Measurements from ENCODE around the gene FUS. TPM values are rescaled to one million over a fixed set of nuclear protein-coding genes. Genes with fewer than 3 reads are reported as not detected.

FUS gene
- total and polyA plus RNA-seq, 2 of the 8 experiments (the other 6 are each of a cell fraction or from before 2014, with no cell fraction given) = 484 to 685 TPM

- TF ChIP-seq SRF (IDR thresholded peaks at IDR 0.05; ENCODE audit: low read depth, low read length) (no peak), KDM1A (IDR thresholded peaks at IDR 0.05; ENCODE audit: borderline replicate concordance, low read length) (no peak), BCL11A (IDR thresholded peaks at IDR 0.05; ENCODE audit: low read depth in 2 of 2, low read length in 2 of 2) (no peak), USF2 (IDR thresholded peaks at IDR 0.05; ENCODE audit: low read length) (no peak), HDAC2 (IDR thresholded peaks at IDR 0.05; ENCODE audit: borderline replicate concordance in 1 of 2, low read depth in 2 of 2, low read length in 2 of 2) (peak in 1 of 2 experiments; percentile 93; a peak in 3 of 4 replicates), KDM4A (IDR thresholded peaks at IDR 0.05; ENCODE audit: low read depth, low read length, severe bottlenecking) (peak; percentile 73), SP1 (IDR thresholded peaks at IDR 0.05; ENCODE audit: low read depth, low read length) (peak; percentile 79), SUZ12 (IDR thresholded peaks at IDR 0.05; ENCODE audit: low read length) (peak; percentile 35; the same call in 1 of the 2 replicates), SAP30 (IDR thresholded peaks at IDR 0.05; ENCODE audit: insufficient read depth, insufficient replicate concordance, low read length) (no peak), EGR1 (IDR thresholded peaks at IDR 0.05; ENCODE audit: borderline replicate concordance, low read depth, low read length) (peak; percentile 14; the same call in 1 of the 2 replicates), RBBP5 (IDR thresholded peaks at IDR 0.05; ENCODE audit: borderline replicate concordance, low read depth, low read length) (no peak), TBP (IDR thresholded peaks at IDR 0.05; ENCODE audit: low read depth, low read length) (0 out of 2 replicates have a peak, but pooled peaks have one; percentile 29), SP2 (IDR thresholded peaks at IDR 0.05; ENCODE audit: low read length) (no peak), EZH2 (IDR thresholded peaks at IDR 0.05; ENCODE audit: low read depth, low read length, severe bottlenecking) (no peak), RFX5 (IDR thresholded peaks at IDR 0.05; ENCODE audit: borderline replicate concordance, low read depth, low read length) (no peak), ATF2 (IDR thresholded peaks at IDR 0.05; ENCODE audit: low read length) (no peak), NRF1 (IDR thresholded peaks at IDR 0.05; ENCODE audit: low read depth, low read length) (no peak), SIN3A (conservative IDR thresholded peaks at IDR 0.05 in 1 of 2, IDR thresholded peaks at IDR 0.05 in 1 of 2; ENCODE audit: low read depth in 1 of 2, low read length in 2 of 2) (peak; percentile 49 to 88; a peak in 2 of 4 replicates), FOSL1 (IDR thresholded peaks at IDR 0.05; ENCODE audit: insufficient read depth, low read depth, low read length) (no peak)
Observed at GRCh38 chr16:31142109-31143010, 37.6 kb upstream of the FUS start (continued).
